Esophagus squamous epithelium (tissue), 5 donors: ENCODE measurements around the gene TIGD6. TPM values are rescaled to one million over a fixed set of nuclear protein-coding genes. Genes with fewer than 3 reads are reported as not detected.

Experiments used
- DNase-seq: peaks from one replicate; lab custom pipeline; 2025; lab: John Stamatoyannopoulos, UW
- H3K27ac ChIP-seq, 4 donors: fragments of 200-600 bp; sonication (generic); one replicate each; pipeline ENCODE4 v1.5.1; 2016 to 2019; ENCODE audit warnings: mild to moderate bottlenecking in 1 of 4
- H3K27me3 ChIP-seq, 4 donors: fragments of 200-600 bp; sonication (generic); 1 replicate in 3 of 4; 2 replicates in 1 of 4; pipeline versions ENCODE4 v1.5.1 to v1.6.0; 2017 to 2021; ENCODE audit warnings: antibody characterized with exemption in 1 of 4
- H3K36me3 ChIP-seq, 3 donors: fragments of 200-600 bp; sonication (generic); one replicate each; pipeline ENCODE4 v1.5.1; 2016 to 2019
- H3K4me1 ChIP-seq, 3 donors: fragments of 200-600 bp; sonication (generic); one replicate each; pipeline ENCODE4 v1.5.1; 2017 to 2019
- H3K4me3 ChIP-seq, 4 donors: fragments of 200-600 bp; sonication (generic); 1 replicate in 3 of 4; 2 replicates in 1 of 4; pipeline ENCODE4 v1.5.1; 2016 to 2019; ENCODE audit warnings: mild to moderate bottlenecking in 2 of 4, moderate library complexity in 1 of 4
- H3K9me3 ChIP-seq, 3 donors: fragments of 200-600 bp; sonication (generic); one replicate each; pipeline ENCODE4 v1.5.1; 2016 to 2019
- CTCF ChIP-seq, 6 experiments: fragments of 450-650 bp in 4 of 6; fragments of 200-600 bp in 2 of 6; sonication (generic) in 2 of 6; IDR thresholded peaks; one replicate each; pipeline ENCODE4 v1.5.1; 2016 to 2019; ENCODE audit warnings: antibody characterized with exemption in 6 of 6, mild to moderate bottlenecking in 4 of 6, moderate library complexity in 4 of 6
- POLR2A ChIP-seq, 4 donors: fragments of 450-650 bp; IDR thresholded peaks; one replicate each; pipeline ENCODE4 v1.6.1; 2017; ENCODE audit warnings: antibody characterized with exemption in 4 of 4, mild to moderate bottlenecking in 4 of 4, moderate library complexity in 3 of 4
- WGBS, 2 donors: methylation state at CpG; one replicate each; pipeline ENCODE4 v1.1.5; 2018; 5-methylcytosine and 5-hydroxymethylcytosine counted together
- intact Hi-C: fragments of 100-400 bp; cut with DNase I; formaldehyde crosslinking; loops from one replicate; pipeline ENCODE4 v1.15.0; 2022
- total RNA-seq, 4 donors: library from RNA; depleted of rRNA; stranded (reverse); fragments of >200 nt; gene quantifications; one replicate each; pipeline ENCODE4 v1.1.0, GENCODE V29; 2016
- donor health status: DM: yes; HTN: yes; CAD: no.

The TIGD6 gene
- total RNA-seq, 4 donors from 2014 or later, result 1.1 to 4.0 (median 1.4) TPM

DNA sequence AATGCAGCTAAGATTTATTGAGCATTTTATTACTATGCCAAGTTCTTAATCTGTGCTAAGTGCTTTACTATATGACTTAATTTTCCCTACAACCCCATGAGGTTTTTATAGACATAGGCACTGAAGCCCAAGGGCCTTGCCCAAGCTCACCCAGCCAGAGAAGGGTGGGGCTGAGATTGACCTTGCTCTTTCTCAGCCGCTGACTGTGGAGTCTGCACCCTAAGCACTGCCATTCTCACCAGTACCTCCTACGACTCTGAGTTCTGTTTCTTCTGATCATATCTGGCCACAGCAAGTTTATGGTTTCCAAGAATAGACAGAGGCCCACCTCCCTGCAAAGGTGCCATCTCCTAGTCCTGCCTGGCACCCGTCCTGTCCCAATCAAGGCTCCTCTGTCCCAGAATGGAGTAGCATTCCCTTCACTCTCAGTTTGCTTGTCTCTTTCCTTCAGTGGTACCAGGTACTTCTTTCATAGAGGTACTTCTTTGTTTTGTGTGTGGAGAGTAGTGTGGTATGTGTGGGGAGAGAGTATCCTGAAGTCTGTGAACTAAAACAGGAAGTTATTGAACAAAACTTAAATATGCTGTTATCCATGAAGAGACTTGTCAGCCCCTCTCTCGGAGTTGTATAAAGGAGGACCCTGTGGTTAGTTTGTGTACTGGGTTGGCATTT lies 43.3 kb upstream of the TIGD6 start:
- Histone ChIP-seq H3K27ac (no peak overlapping the region), H3K4me1 (peaks cover 0 to 16% (median 7%) of the 10 kb centered on the region in 3 donors), H3K9me3 (no peaks in the 10 kb centered on the region), H3K27me3 (no peaks in the 10 kb centered on the region), H3K36me3 (peaks cover 20 to 100% (median 30%) of the 10 kb centered on the region in 3 donors), H3K4me3 (no peak overlapping the region)
- intact Hi-C loops, result no loop called here
- 50 to 62% methylated on average over 4 of the region's 4 CpGs for WGBS, 2 donors
- TF ChIP-seq CTCF (IDR thresholded peaks at IDR 0.05) (no peak), POLR2A (IDR thresholded peaks at IDR 0.05) (no peak)
- DNase-seq, result no peak

DNA sequence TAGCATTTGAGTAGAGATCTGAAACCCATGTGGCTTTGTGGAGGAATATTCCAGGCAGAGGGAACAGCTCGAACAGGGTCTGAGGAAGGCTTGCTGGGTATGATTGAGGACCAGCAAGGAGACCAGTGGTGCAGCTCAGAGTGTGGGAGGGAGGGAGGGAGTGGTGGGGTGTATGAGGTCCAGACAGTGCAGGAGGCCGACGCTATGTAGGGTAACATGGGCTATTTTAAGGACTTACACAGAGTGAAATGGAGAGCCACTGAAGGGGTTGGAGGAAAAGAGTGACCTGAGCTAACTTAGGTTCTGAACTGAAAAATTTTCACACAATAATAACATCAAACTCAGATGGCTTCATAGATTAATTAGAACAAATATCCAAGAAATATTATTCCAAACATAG lies 42.0 kb upstream of the TIGD6 start:
- intact Hi-C loops, result no loop called here
- H3K9me3 ChIP-seq, result no peaks in the 10 kb centered on the region
- WGBS, 2 donors, result 83 to 99% methylated on average over 3 of the region's 3 CpGs
- H3K4me3 ChIP-seq, result no peak overlapping the region
- DNase-seq, result no peak
- no peaks in the 10 kb centered on the region for H3K27me3 ChIP-seq
- no peak for TF ChIP-seq CTCF (IDR thresholded peaks at IDR 0.05)
- TF ChIP-seq POLR2A (IDR thresholded peaks at IDR 0.05), result no peak
- H3K4me1 ChIP-seq, result peaks cover 0 to 16% (median 7%) of the 10 kb centered on the region in 3 donors
- no peak overlapping the region for H3K27ac ChIP-seq
- H3K36me3 ChIP-seq, result peaks cover 17 to 100% (median 33%) of the 10 kb centered on the region in 3 donors

DNA sequence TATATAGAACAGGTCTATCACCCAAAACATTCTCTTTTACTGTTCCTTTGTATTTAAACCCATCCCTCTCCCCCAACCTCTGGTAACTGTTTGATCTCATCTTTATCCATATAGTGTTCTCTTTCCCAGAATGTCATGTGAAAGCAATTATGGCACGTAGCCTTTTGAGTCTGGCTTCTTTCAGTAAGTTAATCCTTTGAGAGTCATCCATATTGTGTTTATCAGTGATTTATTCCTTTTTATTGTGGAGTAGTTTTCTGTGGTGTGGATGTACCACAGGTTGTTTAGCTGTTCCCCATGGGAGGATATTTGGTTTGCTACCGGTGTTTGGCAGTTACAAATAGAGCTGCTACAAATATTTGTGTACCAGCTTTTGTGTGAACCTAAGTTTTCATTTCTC lies 38.1 kb upstream of the TIGD6 start:
- intact Hi-C loops, result no loop called here
- TF ChIP-seq CTCF (IDR thresholded peaks at IDR 0.05) (no peak), POLR2A (IDR thresholded peaks at IDR 0.05) (no peak)
- Histone ChIP-seq H3K4me1 (peaks cover 0 to 6% (median 0%) of the 10 kb centered on the region in 3 donors), H3K27ac (no peak overlapping the region), H3K27me3 (no peaks in the 10 kb centered on the region), H3K4me3 (no peak overlapping the region), H3K9me3 (no peaks in the 10 kb centered on the region), H3K36me3 (peaks cover 19 to 100% (median 35%) of the 10 kb centered on the region in 3 donors)
- DNase-seq, result no peak
- WGBS, 2 donors, result 73 to 82% methylated on average over 2 of the region's 2 CpGs

DNA sequence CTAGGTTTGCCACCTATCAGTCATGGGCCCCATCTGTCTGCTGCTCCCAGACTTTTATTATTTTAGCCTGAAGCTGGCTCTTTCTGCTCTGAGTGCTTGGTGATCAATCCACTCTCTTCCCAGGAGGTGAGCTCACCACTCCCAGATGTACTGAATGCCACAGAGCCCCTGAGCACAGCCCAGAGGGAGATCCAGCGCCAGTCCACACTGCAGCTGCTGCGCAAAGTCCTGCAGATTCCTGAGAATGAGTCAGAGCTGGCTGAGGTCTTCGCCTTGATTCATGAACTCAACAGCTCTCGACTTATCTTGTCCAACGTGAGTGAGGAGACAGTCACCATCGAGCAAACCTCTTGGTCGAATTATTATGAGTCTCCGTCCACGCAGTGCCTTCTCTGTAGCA lies 36.1 kb upstream of the TIGD6 start:
- DNase-seq, result no peak
- Histone ChIP-seq H3K4me1 (no peaks in the 10 kb centered on the region), H3K27ac (no peak overlapping the region), H3K4me3 (no peak overlapping the region), H3K27me3 (no peaks in the 10 kb centered on the region), H3K9me3 (no peaks in the 10 kb centered on the region), H3K36me3 (peaks cover 23 to 100% (median 44%) of the 10 kb centered on the region in 3 donors)
- intact Hi-C loops, result no loop called here
- TF ChIP-seq CTCF (IDR thresholded peaks at IDR 0.05) (no peak), POLR2A (IDR thresholded peaks at IDR 0.05) (no peak)
- 68 to 75% methylated on average over 9 of the region's 9 CpGs for WGBS, 2 donors

- WGBS, 2 donors, result 83% methylated on average over 7 of the region's 7 CpGs
- DNase-seq, result no peak
- Histone ChIP-seq H3K4me1 (no peaks in the 10 kb centered on the region), H3K27me3 (no peaks in the 10 kb centered on the region), H3K36me3 (peaks cover 18 to 100% (median 39%) of the 10 kb centered on the region in 3 donors), H3K4me3 (no peak overlapping the region), H3K27ac (no peak overlapping the region), H3K9me3 (no peaks in the 10 kb centered on the region)
- TF ChIP-seq POLR2A (IDR thresholded peaks at IDR 0.05) (no peak), CTCF (IDR thresholded peaks at IDR 0.05) (no peak)
- intact Hi-C loops, result no loop called here
Measured at GRCh38 chr5:150035139-150035895, 34.9 kb upstream of the TIGD6 start.
